K562 (cell line): Measurements from ENCODE around the gene ELMO3. TPM values are rescaled to one million over a fixed set of nuclear protein-coding genes. Genes with fewer than 3 reads are reported as not detected.

ENCODE experiments used
- ATAC-seq: fragments of 200-7000 bp; cut with Tn5 transposase; 3 replicates; pipeline ENCODE4 v1.9.1; 2020; ENCODE audit warnings: moderate library complexity
- BruUV-seq: library from RNA; stranded (reverse); fragments of 400-500 nt; replicated peaks from 2 replicates; lab custom pipeline; 2021; lab: Mats Ljungman, UMichigan
- CTCF ChIA-PET: fragments of 300-600 bp; formaldehyde crosslinking; extraction: SDS; loops from one replicate; lab custom pipeline; 2021; ENCODE audit warnings: low intra/inter-chr PET ratio; lab: Yijun Ruan, JAX
- POLR2A ChIA-PET: fragments of 300-600, 350-650 bp; sonication (Branson Sonifier 250); formaldehyde crosslinking; extraction: SDS; loops from one replicate; lab custom pipeline; 2021; ENCODE audit warnings: antibody characterized with exemption, inconsistent platforms; lab: Yijun Ruan, JAX
- DNase-seq, 4 experiments: peaks; one replicate each; pipeline versions ENCODE4 v3.0.0 to v3.0.0-alpha.2; 2011 to 2018; ENCODE audit warnings: low spot score in 3 of 4, mixed read lengths in 3 of 4; ENCODE audit errors: extremely low read depth in 1 of 4
- FAIRE-seq: peaks from 2 replicates; lab custom pipeline; 2011; peaks lifted over from hg19 to GRCh38; lab: Jason Lieb, UNC
- H2AFZ ChIP-seq: 2 replicates; pipeline ENCODE4 v1.6.0; 2011; ENCODE audit warnings: low read depth, low read length, control low read depth, inconsistent platforms
- H3K27ac ChIP-seq: fragments of 200-600 bp; 3 replicates; pipeline ENCODE4 v1.8.0; 2011; ENCODE audit warnings: low read depth, mild to moderate bottlenecking, control low read depth, inconsistent platforms, low read length, moderate library complexity, mixed read lengths; ENCODE audit errors: extremely low read depth
- H3K27me3 ChIP-seq, 2 experiments: fragments of 300-600 bp in 1 of 2; 2 replicates in 1 of 2; 3 replicates in 1 of 2; pipeline versions ENCODE4 v1.6.0 to v1.8.0; 2011; ENCODE audit warnings: inconsistent platforms in 2 of 2, low read length in 2 of 2, mild to moderate bottlenecking in 1 of 2, mixed read lengths in 1 of 2, moderate library complexity in 1 of 2; ENCODE audit not compliant: control insufficient read depth in 2 of 2, insufficient read depth in 2 of 2
- H3K36me3 ChIP-seq: fragments of 300-600 bp; 3 replicates; pipeline ENCODE4 v1.8.0; 2011; ENCODE audit warnings: mild to moderate bottlenecking, low read length, inconsistent platforms; ENCODE audit not compliant: control insufficient read depth, insufficient read depth
- H3K4me1 ChIP-seq, 2 experiments: fragments of 200-600 bp in 1 of 2; replicated peaks in 1 of 2; 2 replicates in 1 of 2; 3 replicates in 1 of 2; pipeline versions ENCODE4 v1.5.1 to v1.8.0; 2011; ENCODE audit warnings: inconsistent platforms in 2 of 2, low read length in 2 of 2, mild to moderate bottlenecking in 1 of 2, mixed read lengths in 1 of 2, moderate library complexity in 1 of 2; ENCODE audit not compliant: control insufficient read depth in 2 of 2, insufficient read depth in 2 of 2
- H3K4me2 ChIP-seq: 2 replicates; pipeline ENCODE4 v1.6.1; 2011; ENCODE audit warnings: low read length, control low read depth, inconsistent platforms, mixed read lengths; ENCODE audit not compliant: insufficient read depth
- H3K4me3 ChIP-seq: fragments of 200-600 bp; sonication (generic), shearing (Covaris generic); 2 replicates; pipeline ENCODE4 v1.5.1; 2016; ENCODE audit warnings: control low read depth, inconsistent platforms
- H3K79me2 ChIP-seq: fragments of 200-600 bp; 3 replicates; pipeline ENCODE4 v1.8.0; 2011; ENCODE audit warnings: low read length, inconsistent platforms; ENCODE audit not compliant: control insufficient read depth, insufficient read depth
- H3K9ac ChIP-seq, 2 experiments: 2 replicates each; pipeline versions ENCODE4 v1.6.0 to v1.6.1; 2011; ENCODE audit warnings: low read depth in 2 of 2, low read length in 2 of 2, control low read depth in 1 of 2, inconsistent platforms in 1 of 2, mild to moderate bottlenecking in 1 of 2, mixed read lengths in 1 of 2; ENCODE audit not compliant: insufficient read depth in 1 of 2
- H3K9me1 ChIP-seq: one replicate; pipeline ENCODE4 v1.6.0; 2011; ENCODE audit warnings: inconsistent platforms, mild to moderate bottlenecking, low read length, moderate library complexity; ENCODE audit not compliant: control insufficient read depth, insufficient read depth
- H3K9me3 ChIP-seq: replicated peaks from 2 replicates; pipeline ENCODE4 v1.5.1; 2011; ENCODE audit warnings: low read depth, low read length, inconsistent platforms; ENCODE audit not compliant: control insufficient read depth, insufficient read depth
- H4K20me1 ChIP-seq: replicated peaks from 2 replicates; pipeline ENCODE4 v1.6.1; 2011; ENCODE audit warnings: low read length, inconsistent platforms, mixed read lengths; ENCODE audit not compliant: control insufficient read depth, insufficient read depth
- CBFA2T2 ChIP-seq: fragments of 450-650 bp; conservative IDR thresholded peaks from 2 replicates; pipeline ENCODE4 v1.6.1; 2017; ENCODE audit warnings: mild to moderate bottlenecking
- GATA2 ChIP-seq: sonication (generic); formaldehyde crosslinking; IDR thresholded peaks from 2 replicates; pipeline ENCODE4 v1.4.0; 2020; ENCODE audit warnings: mild to moderate bottlenecking, missing genetic modification reagents
- HNRNPH1 ChIP-seq: fragments of 200-400 bp; formaldehyde crosslinking; optimal IDR thresholded peaks from 2 replicates; pipeline ENCODE3; 2017; ENCODE audit warnings: low read depth, mild to moderate bottlenecking, low read length, moderate library complexity
- NCOA2 ChIP-seq, 2 experiments: fragments of 450-650 bp; IDR thresholded peaks; 2 replicates each; pipeline ENCODE4 v1.6.1; 2018; ENCODE audit warnings: mild to moderate bottlenecking in 2 of 2, moderate library complexity in 1 of 2; ENCODE audit not compliant: partially characterized antibody in 2 of 2
- NFXL1 ChIP-seq: fragments of 450-650 bp; formaldehyde crosslinking; IDR thresholded peaks from 2 replicates; pipeline ENCODE4 v1.4.0; 2021; ENCODE audit warnings: mild to moderate bottlenecking
- POLR3A ChIP-seq: IDR thresholded peaks from 2 replicates; pipeline ENCODE4 v1.6.1; 2011; ENCODE audit warnings: borderline replicate concordance, mild to moderate bottlenecking, moderate library complexity; ENCODE audit not compliant: insufficient read length, insufficient read depth; ENCODE audit errors: extremely low read depth
- TBL1XR1 ChIP-seq, 2 experiments: IDR thresholded peaks; 2 replicates each; pipeline ENCODE4 v1.6.1; 2012; ENCODE audit warnings: improper control_type of control experiment in 2 of 2, low read length in 2 of 2, mild to moderate bottlenecking in 1 of 2
- TCF7 ChIP-seq: sonication (generic); IDR thresholded peaks from 2 replicates; pipeline ENCODE4 v1.6.1; 2016; ENCODE audit warnings: antibody characterized with exemption, borderline replicate concordance
- TFAM ChIP-seq: fragments of 250-450 bp; sonication (Bioruptor Pico); conservative IDR thresholded peaks from 2 replicates; pipeline ENCODE4 v1.5.0; 2021; ENCODE audit warnings: mild to moderate bottlenecking, moderate library complexity
- TOE1 ChIP-seq, 2 experiments: fragments of 450-650 bp in 1 of 2; sonication (generic) in 1 of 2; formaldehyde crosslinking in 1 of 2; IDR thresholded peaks; 2 replicates each; pipeline versions ENCODE4 v1.7.1 to v1.8.0; 2016 to 2022; ENCODE audit warnings: borderline replicate concordance in 2 of 2, mild to moderate bottlenecking in 2 of 2, antibody characterized with exemption in 1 of 2, inconsistent platforms in 1 of 2, low read depth in 1 of 2, missing genetic modification reagents in 1 of 2, moderate library complexity in 1 of 2
- TRIM24 ChIP-seq, 2 experiments: fragments of 450-650 bp; IDR thresholded peaks; 2 replicates each; pipeline ENCODE4 v1.6.1; 2016
- ZNF232 ChIP-seq: sonication (generic); formaldehyde crosslinking; IDR thresholded peaks from 2 replicates; pipeline ENCODE4 v1.8.0; 2022; ENCODE audit warnings: mild to moderate bottlenecking, missing genetic modification reagents
- ZNF384 ChIP-seq: IDR thresholded peaks from 2 replicates; pipeline ENCODE4 v1.6.1; 2012; ENCODE audit warnings: low read depth, low read length, improper control_type of control experiment
- ZNF586 ChIP-seq: fragments of 450-650 bp; formaldehyde crosslinking; conservative IDR thresholded peaks from 2 replicates; pipeline ENCODE4 v1.4.0; 2020; ENCODE audit warnings: mild to moderate bottlenecking, moderate library complexity
- ZNF696 ChIP-seq: fragments of 250-450 bp; sonication (Bioruptor Pico); conservative IDR thresholded peaks from 2 replicates; pipeline ENCODE4 v1.4.0; 2020; ENCODE audit warnings: mild to moderate bottlenecking, moderate library complexity
- ZNF717 ChIP-seq: fragments of 250-450 bp; sonication (Bioruptor Pico); IDR thresholded peaks from 2 replicates; pipeline ENCODE4 v1.5.0; 2021
- in situ Hi-C: fragments of 300-500 bp; cut with MboI; formaldehyde crosslinking; loops from 4 replicates; pipeline ENCODE4 v1.15.0; 2018; ENCODE audit warnings: inconsistent platforms, mixed read lengths
- intact Hi-C: fragments of 100-400 bp; cut with micrococcal nuclease; formaldehyde crosslinking; loops from 2 replicates; pipeline ENCODE4 v1.14.2; 2022
- polyA plus RNA-seq, 8 experiments: library from polyadenylated mRNA; depleted of rRNA in 4 of 8; stranded (reverse) in 5 of 8; unstranded in 3 of 8; fragments of >200 nt; fragmentation: Nextera tagmentation in 2 of 8; fragmentation: Illumina TruSeq in 1 of 8; extraction: Ambion mirVana in 2 of 8; extraction: Trizol in 1 of 8; gene quantifications; 2 replicates each; pipeline versions ENCODE4 v1.2.1 to v1.2.3, GENCODE V29; 2011 to 2014; ENCODE audit warnings: inconsistent platforms in 1 of 8, missing spikeins in 1 of 8
- total RNA-seq, 7 experiments: library from RNA; depleted of rRNA in 6 of 7; stranded (reverse); fragments of >200 nt in 6 of 7; fragmentation: Illumina TruSeq in 2 of 7; extraction: Trizol in 2 of 7; gene quantifications; 2 replicates each; pipeline versions ENCODE4 v1.2.1 to v1.2.3, GENCODE V29; 2011 to 2021; ENCODE audit warnings: low replicate concordance in 1 of 7
- TF ChIP-seq, protein P1 (sequence below): fragments of 250-450 bp; sonication (Bioruptor Pico); IDR thresholded peaks from 2 replicates; pipeline ENCODE4 v1.8.0; 2021; ENCODE audit warnings: borderline replicate concordance, mild to moderate bottlenecking, moderate library complexity; ENCODE audit not compliant: poor library complexity, severe bottlenecking

The ELMO3 gene
- total and polyA plus RNA-seq, 9 of the 15 experiments (the other 6 are each of a cell fraction or from before 2014, with no cell fraction given) = 0.04 to 5.1 (median 1.5) TPM

GRCh38 chr16:67193536-67193935 lies 5.4 kb upstream of the ELMO3 start:
- POLR2A ChIA-PET = interaction anchor here (0.6 to 1.2 kb wide), 3 partner anchors 9 to 1179 kb away, joined by 3 to 4 read pairs (median 4); no protein-coding TSS in a partner anchor
- Histone ChIP-seq H3K27ac (peak overlapping the region; percentile 63; the same call in 1 of the 3 replicates), H4K20me1 (no peaks in the 10 kb centered on the region), H3K36me3 (peaks cover 58% of the 10 kb centered on the region), H2AFZ (no peak overlapping the region), H3K4me1 (peaks cover 38 to 69% of the 10 kb centered on the region in 2 experiments), H3K27me3 (no peaks in the 10 kb centered on the region), H3K79me2 (peaks cover 46% of the 10 kb centered on the region), H3K9ac (peak overlapping the region; percentile 88 to 95; a peak in 3 of 4 replicates), H3K9me3 (no peaks in the 10 kb centered on the region), H3K4me3 (peak overlapping the region; percentile 83), H3K4me2 (peak overlapping the region; percentile 97), H3K9me1 (no peaks in the 10 kb centered on the region)
- FAIRE-seq = no peak
- DNase-seq = no peak
- in situ Hi-C loops = no loop called here
- intact Hi-C loops = loop anchor here (2.0 to 5.0 kb wide), 2 partner anchors 34 to 53 kb away; partner anchors contain the start of genes FHOD1 and TMEM208
- no peak for ATAC-seq
- CTCF ChIA-PET = no interaction called here
- BruUV-seq = no TSS peak
- no peak for TF ChIP-seq ZNF586 (CRISPR knock-in tag)
- no peak for TF ChIP-seq ZNF384
- no peak for TF ChIP-seq GATA2 (CRISPR knock-in tag)
- TF ChIP-seq TCF7 = no peak
- no peak for TF ChIP-seq TRIM24 (IDR thresholded peaks at IDR 0.05)
- no peak for TF ChIP-seq POLR3A
- TF ChIP-seq NCOA2 (IDR thresholded peaks at IDR 0.05; ENCODE audit: partially characterized antibody in 2 of 2) = no peak
- TF ChIP-seq ZNF232 (CRISPR knock-in tag) = no peak
- TF ChIP-seq HNRNPH1 = no peak
- no peak for TF ChIP-seq CBFA2T2
- no peak for TF ChIP-seq TFAM (CRISPR knock-in tag)
- no peak for TF ChIP-seq ZNF717 (CRISPR knock-in tag)
- no peak for TF ChIP-seq ZNF696 (CRISPR knock-in tag)
- no peak for TF ChIP-seq NFXL1 (CRISPR knock-in tag)
- TF ChIP-seq, protein P1, sequence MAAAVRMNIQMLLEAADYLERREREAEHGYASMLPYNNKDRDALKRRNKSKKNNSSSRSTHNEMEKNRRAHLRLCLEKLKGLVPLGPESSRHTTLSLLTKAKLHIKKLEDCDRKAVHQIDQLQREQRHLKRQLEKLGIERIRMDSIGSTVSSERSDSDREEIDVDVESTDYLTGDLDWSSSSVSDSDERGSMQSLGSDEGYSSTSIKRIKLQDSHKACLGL = no peak
- no peak for TF ChIP-seq TOE1 (IDR thresholded peaks at IDR 0.05; ENCODE audit: borderline replicate concordance)
- no peak for TF ChIP-seq TOE1 (CRISPR knock-in tag; IDR thresholded peaks at IDR 0.05; ENCODE audit: borderline replicate concordance, low read depth)
- TF ChIP-seq TBL1XR1 (IDR thresholded peaks at IDR 0.05; ENCODE audit: low read length in 2 of 2) = no peak
